Stomach (tissue), 9 donors: Measurements from ENCODE around the gene IL2RA. TPM values are rescaled to one million over a fixed set of nuclear protein-coding genes. Genes with fewer than 3 reads are reported as not detected.

Source experiments
- DNase-seq, 2 donors: peaks; one replicate each; pipeline versions ENCODE4 v3.0.0 to v3.0.0-alpha.2; 2013 to 2019
- H3K27ac ChIP-seq, 5 donors: fragments of 200-600 bp in 4 of 5; sonication (generic) in 4 of 5; one replicate each; pipeline ENCODE4 v1.5.1; 2013 to 2019; ENCODE audit warnings: mild to moderate bottlenecking in 1 of 5, moderate library complexity in 1 of 5
- H3K27me3 ChIP-seq, 3 donors: fragments of 200-600 bp; sonication (generic); one replicate each; pipeline ENCODE4 v1.5.1; 2017 to 2019; ENCODE audit warnings: mixed run types in 1 of 3
- H3K36me3 ChIP-seq, 4 donors: fragments of 200-600 bp; sonication (generic); 1 replicate in 3 of 4; 2 replicates in 1 of 4; pipeline ENCODE4 v1.5.1; 2016 to 2019
- H3K4me1 ChIP-seq, 4 donors: fragments of 200-600 bp; sonication (generic); one replicate each; pipeline ENCODE4 v1.5.1; 2016 to 2019
- H3K4me3 ChIP-seq, 4 donors: fragments of 200-600 bp; sonication (generic) in 3 of 4; one replicate each; pipeline ENCODE4 v1.5.1; 2016 to 2019; ENCODE audit warnings: mild to moderate bottlenecking in 1 of 4
- H3K9me3 ChIP-seq, 4 donors: fragments of 200-600 bp; sonication (generic); one replicate each; pipeline ENCODE4 v1.5.1; 2016 to 2019
- EP300 ChIP-seq: sonication (generic); formaldehyde crosslinking; IDR thresholded peaks from one replicate; pipeline ENCODE4 v1.6.1; 2017; ENCODE audit warnings: antibody characterized with exemption
- POLR2A ChIP-seq, 4 donors: fragments of 450-650 bp; IDR thresholded peaks; one replicate each; pipeline ENCODE4 v1.6.1; 2016; ENCODE audit warnings: antibody characterized with exemption in 4 of 4, control low read depth in 2 of 4, mild to moderate bottlenecking in 1 of 4, moderate library complexity in 1 of 4
- POLR2AphosphoS5 ChIP-seq, 3 donors: sonication (generic); formaldehyde crosslinking; IDR thresholded peaks; one replicate each; pipeline ENCODE4 v1.6.1; 2016; ENCODE audit warnings: antibody characterized with exemption in 3 of 3
- WGBS, 5 donors: extraction: QIAGEN DNeasy Blood & Tissue Kit in 3 of 5; methylation state at CpG; one replicate each; pipeline versions ENCODE4 v1.1.5 to v1.1.7; 2013 to 2018; 5-methylcytosine and 5-hydroxymethylcytosine counted together
- intact Hi-C: fragments of 100-400 bp; cut with DNase I; formaldehyde crosslinking; loops from one replicate; pipeline ENCODE4 v1.15.1; 2023; ENCODE audit warnings: low total_unique reads
- polyA plus RNA-seq, 3 donors: library from polyadenylated mRNA; stranded (reverse); fragments of 200-250 nt; gene quantifications; one replicate each; pipeline ENCODE4 v1.2.3, GENCODE V29; 2013
- total RNA-seq, 5 donors: library from RNA; depleted of rRNA; stranded (reverse); fragments of >200 nt; gene quantifications; one replicate each; pipeline versions ENCODE4 v1.1.0 to v1.2.3, GENCODE V29; 2014 to 2016
- TF ChIP-seq, protein P1 (sequence below), 7 experiments: fragments of 450-650 bp in 4 of 7; fragments of 200-600 bp in 3 of 7; sonication (generic) in 3 of 7; IDR thresholded peaks; one replicate each; pipeline ENCODE4 v1.5.1; 2016 to 2019; ENCODE audit warnings: antibody characterized with exemption in 7 of 7, control low read depth in 2 of 7, mild to moderate bottlenecking in 1 of 7
- donor health status: healthy with polysubstance abuse.
- donor health status: Bipolar disorder and iron deficiency.
- donor health status: healthy.

Gene IL2RA
- total and polyA plus RNA-seq, 8 donors: 0.45 to 2.3 (median 0.95) TPM; not detected in 2

DNA sequence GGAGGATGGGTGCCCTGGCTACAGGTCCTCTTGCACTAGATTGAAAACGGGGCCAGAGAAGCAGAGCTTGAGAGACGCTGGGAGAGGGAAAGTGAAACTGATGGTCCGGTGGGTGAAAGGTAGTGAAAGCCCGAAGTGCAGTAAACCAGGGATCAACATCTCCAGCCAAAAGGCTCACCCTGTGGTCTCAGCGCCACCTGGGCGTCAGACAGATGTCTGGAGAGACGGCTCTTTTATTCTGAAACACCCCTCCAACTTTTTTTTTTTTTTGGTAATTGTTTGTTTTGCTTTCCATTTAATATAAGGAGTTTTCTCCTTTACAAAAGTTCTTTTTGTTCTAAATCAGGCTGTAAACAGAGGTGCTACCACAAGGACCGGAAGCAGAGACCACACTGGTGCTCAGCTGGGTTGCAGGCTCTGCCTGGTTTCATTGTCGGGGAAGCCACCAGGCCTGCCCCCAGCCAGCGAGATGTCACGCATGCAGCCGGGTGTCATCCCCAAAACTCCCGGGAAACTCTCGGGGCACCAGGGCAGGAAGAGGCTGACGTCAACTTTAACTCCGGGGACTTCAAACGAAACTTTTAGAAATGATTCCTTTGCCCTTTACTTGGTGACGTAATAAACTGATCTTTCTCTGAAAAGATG is 11.2 kb downstream of the IL2RA start:
- intact Hi-C loops: no loop called here
- H3K27me3 ChIP-seq: no peaks in the 10 kb centered on the region

GRCh38 chr10:6049031-6049400 is 13.2 kb downstream of the IL2RA start:
- Histone ChIP-seq H3K27ac (no peak overlapping the region), H3K4me1 (peaks cover 3 to 40% (median 35%) of the 10 kb centered on the region in 4 donors), H3K36me3 (no peaks in the 10 kb centered on the region), H3K4me3 (no peak overlapping the region), H3K9me3 (no peaks in the 10 kb centered on the region), H3K27me3 (no peaks in the 10 kb centered on the region)
- intact Hi-C loops: no loop called here
- TF ChIP-seq POLR2AphosphoS5 (IDR thresholded peaks at IDR 0.05) (no peak), EP300 (no peak), POLR2A (IDR thresholded peaks at IDR 0.05) (no peak)
- TF ChIP-seq, protein P1, sequence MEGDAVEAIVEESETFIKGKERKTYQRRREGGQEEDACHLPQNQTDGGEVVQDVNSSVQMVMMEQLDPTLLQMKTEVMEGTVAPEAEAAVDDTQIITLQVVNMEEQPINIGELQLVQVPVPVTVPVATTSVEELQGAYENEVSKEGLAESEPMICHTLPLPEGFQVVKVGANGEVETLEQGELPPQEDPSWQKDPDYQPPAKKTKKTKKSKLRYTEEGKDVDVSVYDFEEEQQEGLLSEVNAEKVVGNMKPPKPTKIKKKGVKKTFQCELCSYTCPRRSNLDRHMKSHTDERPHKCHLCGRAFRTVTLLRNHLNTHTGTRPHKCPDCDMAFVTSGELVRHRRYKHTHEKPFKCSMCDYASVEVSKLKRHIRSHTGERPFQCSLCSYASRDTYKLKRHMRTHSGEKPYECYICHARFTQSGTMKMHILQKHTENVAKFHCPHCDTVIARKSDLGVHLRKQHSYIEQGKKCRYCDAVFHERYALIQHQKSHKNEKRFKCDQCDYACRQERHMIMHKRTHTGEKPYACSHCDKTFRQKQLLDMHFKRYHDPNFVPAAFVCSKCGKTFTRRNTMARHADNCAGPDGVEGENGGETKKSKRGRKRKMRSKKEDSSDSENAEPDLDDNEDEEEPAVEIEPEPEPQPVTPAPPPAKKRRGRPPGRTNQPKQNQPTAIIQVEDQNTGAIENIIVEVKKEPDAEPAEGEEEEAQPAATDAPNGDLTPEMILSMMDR (IDR thresholded peaks at IDR 0.05): no peak
- DNase-seq: no peak
- WGBS, 5 donors: 83 to 100% (median 92%) methylated on average over 2 of the region's 2 CpGs

More for the DNA sequence above, 11.2 kb downstream of the IL2RA start:
- peaks cover 4 to 44% (median 39%) of the 10 kb centered on the region in 4 donors for H3K4me1 ChIP-seq
- DNase-seq: peak; percentile 77 to 83
- H3K36me3 ChIP-seq: no peaks in the 10 kb centered on the region
- TF ChIP-seq POLR2A (IDR thresholded peaks at IDR 0.05) (no peak), EP300 (no peak), POLR2AphosphoS5 (IDR thresholded peaks at IDR 0.05) (peak in 2 of 3 donors; percentile 42 to 48)
- TF ChIP-seq, protein P1 (IDR thresholded peaks at IDR 0.05): peak in 2 of 7 experiments; percentile 41 to 44
- 3 to 24% (median 21%) methylated on average over 18 of the region's 18 CpGs for WGBS, 5 donors
- peak overlapping the region; percentile 69 to 82 (median 81) for H3K27ac ChIP-seq
- no peaks in the 10 kb centered on the region for H3K9me3 ChIP-seq
- peak overlapping the region; percentile 29 to 42 (median 36) for H3K4me3 ChIP-seq

GRCh38 chr10:6048281-6049030 is 13.7 kb downstream of the IL2RA start:
- Histone ChIP-seq H3K27me3 (no peaks in the 10 kb centered on the region), H3K4me3 (no peak overlapping the region), H3K4me1 (peaks cover 0 to 35% (median 30%) of the 10 kb centered on the region in 4 donors), H3K36me3 (no peaks in the 10 kb centered on the region), H3K27ac (no peak overlapping the region), H3K9me3 (no peaks in the 10 kb centered on the region)
- 92 to 97% (median 96%) methylated on average over 7 of the region's 7 CpGs for WGBS, 5 donors
- DNase-seq: no peak
- intact Hi-C loops: no loop called here
- TF ChIP-seq POLR2A (IDR thresholded peaks at IDR 0.05) (no peak), POLR2AphosphoS5 (IDR thresholded peaks at IDR 0.05) (no peak), EP300 (no peak)
- TF ChIP-seq, protein P1 (IDR thresholded peaks at IDR 0.05): no peak

GRCh38 chr10:6047847-6048246 is 14.3 kb downstream of the IL2RA start:
- Histone ChIP-seq H3K27ac (no peak overlapping the region), H3K4me1 (peaks cover 0 to 29% (median 25%) of the 10 kb centered on the region in 4 donors), H3K4me3 (no peak overlapping the region), H3K27me3 (no peaks in the 10 kb centered on the region), H3K36me3 (no peaks in the 10 kb centered on the region), H3K9me3 (no peaks in the 10 kb centered on the region)
- 85 to 90% (median 89%) methylated on average over 7 of the region's 7 CpGs for WGBS, 5 donors
- intact Hi-C loops: no loop called here
- DNase-seq: no peak
- TF ChIP-seq EP300: no peak
